Measurements from ENCODE around the gene ITGAX.

ITGAX gene

GRCh38 chr16:31376705-31377104 lies 21.7 kb downstream of the ITGAX start:
- no peak for DNase-seq

GRCh38 chr16:31377210-31377903 lies 22.4 kb downstream of the ITGAX start:
- DNase-seq = no peak

GRCh38 chr16:31380201-31380600 lies 25.2 kb downstream of the ITGAX start:
- DNase-seq = no peak

- peak; percentile 47 for DNase-seq
These were observed 27.6 kb downstream of the ITGAX start for GRCh38 chr16:31382485-31383161.

GRCh38 chr16:31385680-31386079 lies 30.7 kb downstream of the ITGAX start:
- no peak for DNase-seq

GRCh38 chr16:31386157-31386984 lies 31.4 kb downstream of the ITGAX start:
- DNase-seq = no peak

GRCh38 chr16:31388535-31388934 lies 33.6 kb downstream of the ITGAX start:
- DNase-seq = no peak

GRCh38 chr16:31390504-31391041 lies 35.6 kb downstream of the ITGAX start:
- no peak for DNase-seq

GRCh38 chr16:31393056-31393455 lies 38.1 kb downstream of the ITGAX start, which contains the start of gene ITGAD:
Gene ITGAD (plus strand): TSS chr16:31393335. CDS start chr16:31393361, 26 bp downstream.
- DNase-seq = no peak

- DNase-seq = no peak
These were observed 40.7 kb downstream of the ITGAX start for GRCh38 chr16:31395647-31396046.

GRCh38 chr16:31397096-31397660 lies 42.2 kb downstream of the ITGAX start:
- DNase-seq = no peak

- no peak for DNase-seq
These were observed 42.7 kb downstream of the ITGAX start for GRCh38 chr16:31397701-31398100.

GRCh38 chr16:31400191-31400590 lies 45.2 kb downstream of the ITGAX start:
- no peak for DNase-seq

- DNase-seq = no peak
These were observed 46.5 kb downstream of the ITGAX start for GRCh38 chr16:31401436-31401835.

- DNase-seq = no peak
These were observed 47.7 kb downstream of the ITGAX start for GRCh38 chr16:31402687-31403086.

GRCh38 chr16:31403590-31404352 lies 48.8 kb downstream of the ITGAX start:
- no peak for DNase-seq

GRCh38 chr16:31404353-31405064 lies 49.5 kb downstream of the ITGAX start:
- no peak for DNase-seq

- no peak for DNase-seq
These were observed 52.4 kb downstream of the ITGAX start for GRCh38 chr16:31407406-31407805.

- DNase-seq = no peak
These were observed 54.5 kb downstream of the ITGAX start for GRCh38 chr16:31409433-31409832.

- no peak for DNase-seq
These were observed 55.1 kb downstream of the ITGAX start for GRCh38 chr16:31410082-31410481.

All from left hindlimb (tissue), 1 donor.